Measurements from ENCODE around the gene CHTOP. TPM values are rescaled to one million over a fixed set of nuclear protein-coding genes. Genes with fewer than 3 reads are reported as not detected.

CHTOP gene
- total and polyA plus RNA-seq, 2 of the 8 experiments (the other 6 are each of a cell fraction or from before 2014, with no cell fraction given): 84.6 to 104 TPM

DNA sequence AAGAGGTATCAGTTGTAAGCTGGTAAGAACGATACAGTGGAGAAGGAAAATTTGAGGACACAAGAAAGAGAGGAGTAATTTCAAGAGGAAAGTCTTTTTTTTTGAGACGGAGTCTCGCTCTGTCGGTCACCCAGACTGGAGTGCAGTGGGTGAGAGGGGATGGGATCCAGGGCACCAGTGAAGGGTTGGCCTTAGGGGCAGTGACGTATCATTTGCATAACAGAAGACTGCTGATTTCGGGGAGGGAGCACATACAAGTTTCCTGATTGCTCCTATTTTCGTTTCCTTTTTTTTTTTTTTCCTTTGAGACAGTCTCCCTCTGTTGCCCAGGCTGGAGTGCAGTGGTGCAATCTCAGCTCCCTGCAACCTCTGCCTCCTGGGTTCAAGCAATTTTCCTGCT, 10.8 kb upstream of the CHTOP start:
- no peak for FAIRE-seq
- TF ChIP-seq SP2 (IDR thresholded peaks at IDR 0.05; ENCODE audit: low read length): no peak
- TF ChIP-seq SIRT6 (IDR thresholded peaks at IDR 0.05; ENCODE audit: low read length): no peak
- TF ChIP-seq POLR2A (IDR thresholded peaks at IDR 0.05; ENCODE audit: control extremely low read depth in 1 of 2, low read depth in 2 of 2, low read length in 2 of 2): no peak
- TF ChIP-seq RAD21 (IDR thresholded peaks at IDR 0.05 in 1 of 2, conservative IDR thresholded peaks at IDR 0.05 in 1 of 2; ENCODE audit: low read depth in 2 of 2, low read length in 2 of 2): no peak
- TF ChIP-seq, protein P1, sequence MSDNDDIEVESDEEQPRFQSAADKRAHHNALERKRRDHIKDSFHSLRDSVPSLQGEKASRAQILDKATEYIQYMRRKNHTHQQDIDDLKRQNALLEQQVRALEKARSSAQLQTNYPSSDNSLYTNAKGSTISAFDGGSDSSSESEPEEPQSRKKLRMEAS (IDR thresholded peaks at IDR 0.05): no peak
- no peak for TF ChIP-seq SP1 (IDR thresholded peaks at IDR 0.05; ENCODE audit: low read depth, low read length)
- TF ChIP-seq SUZ12 (IDR thresholded peaks at IDR 0.05; ENCODE audit: low read length): no peak
- no peak for TF ChIP-seq KDM5A (IDR thresholded peaks at IDR 0.05; ENCODE audit: low read length)
- TF ChIP-seq KDM1A (IDR thresholded peaks at IDR 0.05; ENCODE audit: borderline replicate concordance, low read length): no peak
- no peak for TF ChIP-seq CTBP2 (IDR thresholded peaks at IDR 0.05; ENCODE audit: borderline replicate concordance, insufficient read depth, insufficient read length, low read length)
- TF ChIP-seq, protein P2, sequence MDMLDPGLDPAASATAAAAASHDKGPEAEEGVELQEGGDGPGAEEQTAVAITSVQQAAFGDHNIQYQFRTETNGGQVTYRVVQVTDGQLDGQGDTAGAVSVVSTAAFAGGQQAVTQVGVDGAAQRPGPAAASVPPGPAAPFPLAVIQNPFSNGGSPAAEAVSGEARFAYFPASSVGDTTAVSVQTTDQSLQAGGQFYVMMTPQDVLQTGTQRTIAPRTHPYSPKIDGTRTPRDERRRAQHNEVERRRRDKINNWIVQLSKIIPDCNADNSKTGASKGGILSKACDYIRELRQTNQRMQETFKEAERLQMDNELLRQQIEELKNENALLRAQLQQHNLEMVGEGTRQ (IDR thresholded peaks at IDR 0.05; ENCODE audit: low read length): no peak
- TF ChIP-seq SAP30 (IDR thresholded peaks at IDR 0.05; ENCODE audit: insufficient read depth, insufficient replicate concordance, low read length): no peak
- no peak for TF ChIP-seq POLR2AphosphoS5 (IDR thresholded peaks at IDR 0.05; ENCODE audit: low read depth, low read length)

More for the DNA sequence above, 10.8 kb upstream of the CHTOP start:
- no peak overlapping the region for H3K23ac ChIP-seq (ENCODE audit: insufficient read length)
- 63% methylated on average over 7 of the region's 7 CpGs; no CpG with 5 or more reads in 1 of the 2 experiments for WGBS, 2 experiments (ENCODE audit: extremely low coverage in 1 of 2, insufficient coverage in 1 of 2, insufficient read length in 1 of 2, insufficient replicate concordance in 2 of 2, low coverage in 1 of 2, low lambda C conversion rate in 2 of 2, missing lambda C conversion rate in 1 of 2)
- H2BK5ac ChIP-seq (ENCODE audit: low read depth, low read length): no peak overlapping the region
- H2BK15ac ChIP-seq (ENCODE audit: low read length): no peak overlapping the region
- H3K4me2 ChIP-seq (ENCODE audit: insufficient read depth in 1 of 2, low read depth in 2 of 2, low read length in 2 of 2): peak overlapping the region in 1 of 2 experiments; percentile 7; a peak in 1 of 4 replicates
- H3K18ac ChIP-seq (ENCODE audit: extremely low read depth, low read length): no peak overlapping the region
- no peak overlapping the region for H3K4me3 ChIP-seq (ENCODE audit: extremely low read depth in 1 of 4, insufficient read depth in 2 of 4, low read depth in 3 of 4, low read length in 4 of 4)
- no peak overlapping the region for H3K27ac ChIP-seq (ENCODE audit: low read depth, low read length)
- ChIA-PET POLR2A (ENCODE audit: partially characterized antibody) (interaction anchor here (0.6 to 15.6 kb wide), 11 partner anchors 10 to 367 kb away, joined by 3 to 261 read pairs (median 3); partner anchors contain the start of genes CHTOP, RPS27, S100A14 and S100A16), CTCF (ENCODE audit: partially characterized antibody) (interaction anchor here (0.7 to 10.2 kb wide), 4 partner anchors 10 to 250 kb away, joined by 3 to 115 read pairs (median 8); partner anchors contain the start of gene S100A16)
- no peak overlapping the region for H2BK20ac ChIP-seq (ENCODE audit: low read length)
- H3K9ac ChIP-seq (replicated peaks in 1 of 4; ENCODE audit: extremely low read depth in 1 of 4, low read depth in 3 of 4, low read length in 3 of 4): peak overlapping the region in 1 of 4 experiments; percentile 18; a peak in 1 of 7 replicates
- no peaks in the 10 kb centered on the region for H3K9me3 ChIP-seq (ENCODE audit: insufficient read depth in 2 of 2, low read depth in 1 of 2, low read length in 1 of 2)
- H4K8ac ChIP-seq (ENCODE audit: extremely low read depth, insufficient read depth, low read length): no peak overlapping the region
- H3K27me3 ChIP-seq (replicated peaks in 1 of 4; ENCODE audit: control insufficient read depth in 3 of 4, extremely low read depth in 1 of 4, insufficient read depth in 3 of 4, low read length in 3 of 4): no peaks in the 10 kb centered on the region
- no peak overlapping the region for H4K5ac ChIP-seq (ENCODE audit: insufficient read length, low read depth, low read length)
- peaks cover 0 to 9% (median 2%) of the 10 kb centered on the region in 4 experiments; a peak in 4 of 8 replicates for H3K36me3 ChIP-seq (ENCODE audit: control insufficient read depth in 2 of 4, insufficient read depth in 4 of 4, low read length in 3 of 4)
- H2BK12ac ChIP-seq (ENCODE audit: low read depth, low read length): no peak overlapping the region
- DNase-seq (ENCODE audit: low read depth in 1 of 2, low spot score in 2 of 2): no peak
- H3K14ac ChIP-seq (ENCODE audit: insufficient read length): no peak overlapping the region
- no peak overlapping the region for H2BK120ac ChIP-seq (replicated peaks; ENCODE audit: low read depth, low read length)
- no peaks in the 10 kb centered on the region for H3K79me2 ChIP-seq (ENCODE audit: control insufficient read depth in 1 of 2, insufficient read depth in 2 of 2, low read length in 2 of 2)
- peaks cover 7% of the 10 kb centered on the region for H3K23me2 ChIP-seq (ENCODE audit: low read depth, low read length)
- no peaks in the 10 kb centered on the region for H4K20me1 ChIP-seq (replicated peaks in 1 of 2; ENCODE audit: control insufficient read depth in 1 of 2, insufficient read depth in 2 of 2, low read length in 2 of 2)
- peaks cover 0 to 9% (median 3%) of the 10 kb centered on the region in 4 experiments; a peak in 5 of 7 replicates for H3K4me1 ChIP-seq (replicated peaks in 1 of 4; ENCODE audit: control insufficient read depth in 3 of 4, insufficient read depth in 4 of 4, low read length in 3 of 4)
- no peak overlapping the region for H3K4ac ChIP-seq (replicated peaks; ENCODE audit: insufficient read length, low read depth, low read length)
- H3K56ac ChIP-seq (replicated peaks; ENCODE audit: insufficient read length, low read depth, low read length): no peak overlapping the region
- H4K91ac ChIP-seq (replicated peaks; ENCODE audit: insufficient read length, low read length): no peak overlapping the region
- no peaks in the 10 kb centered on the region for H3K79me1 ChIP-seq (ENCODE audit: low read depth, low read length)
- H2AK5ac ChIP-seq (ENCODE audit: low read depth, low read length): no peak overlapping the region
- H2AFZ ChIP-seq (ENCODE audit: low read length): no peak overlapping the region
